Activated B cell treated with CpG ODN at 0.5 μM for 24 hours (primary cell): ENCODE data around the gene S100A6. TPM values are rescaled to one million over a fixed set of nuclear protein-coding genes. Genes with fewer than 3 reads are reported as not detected.

Experiments
- ATAC-seq: fragments of 200-7000 bp; cut with Tn5 transposase; one replicate; pipeline ENCODE4 v1.10.0; 2021; ENCODE audit warnings: low read depth, mild to moderate bottlenecking, moderate library complexity
- CTCF ChIA-PET: fragments of 350-600 bp; sonication (Branson Sonifier 250); formaldehyde crosslinking; loops from one replicate; lab custom pipeline; 2021; ENCODE audit warnings: antibody characterized with exemption; lab: Charles Lee
- POLR2A ChIA-PET: fragments of 350-600 bp; sonication (Branson Sonifier 250); formaldehyde crosslinking; loops from one replicate; lab custom pipeline; 2021; ENCODE audit warnings: antibody characterized with exemption; lab: Charles Lee
- DNase-seq: peaks from one replicate; pipeline ENCODE4 v3.0.0; 2022
- H3K27ac Mint-ChIP-seq: one replicate; pipeline ENCODE4 v1.8.0; 2020; ENCODE audit warnings: mixed read lengths
- H3K27me3 Mint-ChIP-seq: one replicate; pipeline ENCODE4 v1.8.0; 2021; ENCODE audit warnings: mixed read lengths
- H3K36me3 Mint-ChIP-seq: one replicate; pipeline ENCODE4 v1.8.0; 2021; ENCODE audit warnings: low read depth, mixed read lengths
- H3K4me1 Mint-ChIP-seq: one replicate; pipeline ENCODE4 v1.8.0; 2021; ENCODE audit warnings: mixed read lengths
- H3K4me3 Mint-ChIP-seq: one replicate; pipeline ENCODE4 v1.8.0; 2020; ENCODE audit warnings: mild to moderate bottlenecking, mixed read lengths
- H3K9me3 Mint-ChIP-seq: one replicate; pipeline ENCODE4 v1.8.0; 2020; ENCODE audit warnings: mixed read lengths
- CTCF ChIP-seq: fragments of 200-600 bp; IDR thresholded peaks from one replicate; pipeline ENCODE4 v1.8.0; 2022; ENCODE audit warnings: antibody characterized with exemption, mild to moderate bottlenecking
- intact Hi-C: fragments of 100-400 bp; cut with micrococcal nuclease; formaldehyde crosslinking; loops from one replicate; pipeline ENCODE4 v1.15.1; 2024
- total RNA-seq: library from RNA; stranded (reverse); gene quantifications from 2 replicates; pipeline ENCODE4 v1.2.3, GENCODE V29; 2022

S100A6 gene
- total RNA-seq, 1 donor from 2014 or later = 166 TPM

DNA sequence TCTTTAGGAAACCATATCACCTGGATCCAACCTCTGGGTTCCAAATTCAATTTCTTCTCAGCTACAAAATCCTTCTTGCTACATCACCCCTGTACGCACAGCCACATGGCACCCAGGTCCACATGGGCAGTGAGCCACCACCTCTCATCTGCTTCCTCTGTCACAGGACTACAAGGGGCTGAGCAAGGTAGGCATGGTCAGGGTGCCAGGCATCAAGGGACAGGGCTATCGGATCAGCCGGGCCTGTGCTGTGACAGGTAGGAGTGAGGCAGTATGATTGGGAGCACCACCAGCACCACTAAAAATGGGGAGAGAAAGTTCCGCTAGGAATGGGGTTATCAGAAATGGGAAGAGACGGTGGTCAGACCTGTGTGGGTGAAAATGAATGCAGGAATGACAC lies 29.4 kb downstream of the S100A6 start:
- Mint-ChIP-seq H3K27me3 (peaks cover 4% of the 10 kb centered on the region), H3K4me3 (no peak overlapping the region), H3K27ac (no peak overlapping the region), H3K36me3 (no peaks in the 10 kb centered on the region), H3K9me3 (no peaks in the 10 kb centered on the region), H3K4me1 (peaks cover 4% of the 10 kb centered on the region)
- ATAC-seq (no peak), DNase-seq (no peak)
- no peak for TF ChIP-seq CTCF
- intact Hi-C loops = no loop called here
- POLR2A ChIA-PET = no interaction called here
- CTCF ChIA-PET = interaction anchor here (6.3 kb wide), 1 partner anchor 64 kb away, joined by 113 read pairs; no protein-coding TSS in a partner anchor

GRCh38 chr1:153505576-153505975 lies 30.2 kb downstream of the S100A6 start:
- no peak overlapping the region for H3K27ac Mint-ChIP-seq
- H3K4me1 Mint-ChIP-seq = no peaks in the 10 kb centered on the region
- ChIA-PET CTCF (interaction anchor here (1.0 kb wide), 1 partner anchor 11 kb away, joined by 3 read pairs; no protein-coding TSS in a partner anchor), POLR2A (interaction anchor here (0.7 kb wide), 1 partner anchor 30 kb away, joined by 8 read pairs; no protein-coding TSS in a partner anchor)
- no peaks in the 10 kb centered on the region for H3K36me3 Mint-ChIP-seq
- peaks cover 4% of the 10 kb centered on the region for H3K27me3 Mint-ChIP-seq
- intact Hi-C loops = no loop called here
- DNase-seq (no peak), ATAC-seq (no peak)
- no peaks in the 10 kb centered on the region for H3K9me3 Mint-ChIP-seq
- H3K4me3 Mint-ChIP-seq = no peak overlapping the region
- no peak for TF ChIP-seq CTCF

- no peaks in the 10 kb centered on the region for H3K4me1 Mint-ChIP-seq
- peaks cover 13% of the 10 kb centered on the region for H3K27me3 Mint-ChIP-seq
- ChIA-PET CTCF (interaction anchor here (0.9 to 1.7 kb wide), 2 partner anchors 9 to 149 kb away, joined by 3 to 5 read pairs; no protein-coding TSS in a partner anchor), POLR2A (no interaction called here)
- TF ChIP-seq CTCF = no peak
- H3K4me3 Mint-ChIP-seq = no peak overlapping the region
- H3K36me3 Mint-ChIP-seq = no peaks in the 10 kb centered on the region
- no peaks in the 10 kb centered on the region for H3K9me3 Mint-ChIP-seq
- H3K27ac Mint-ChIP-seq = no peak overlapping the region
- ATAC-seq (no peak), DNase-seq (no peak)
- intact Hi-C loops = no loop called here
These were observed 32.0 kb downstream of the S100A6 start for GRCh38 chr1:153503766-153504165.

DNA sequence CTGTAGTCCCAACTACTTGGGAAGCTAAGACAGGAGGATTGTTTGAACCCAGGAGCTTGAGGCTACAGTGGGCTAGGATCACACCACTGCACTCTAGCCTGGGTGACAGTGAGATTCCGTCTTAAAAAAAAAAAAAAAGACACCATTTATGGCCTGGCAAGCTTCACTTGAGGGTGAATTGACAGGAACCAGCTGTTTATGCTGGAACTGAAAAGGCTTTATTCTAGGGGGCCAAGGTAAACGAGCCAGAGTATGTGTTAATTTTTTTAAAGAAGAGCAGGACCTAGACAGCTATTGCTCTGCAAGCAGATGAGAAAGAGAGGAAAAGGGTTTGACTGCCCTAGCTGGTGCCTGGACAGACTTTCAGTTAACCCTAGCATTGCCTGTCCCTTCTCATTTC lies 37.0 kb downstream of the S100A6 start:
- peaks cover 14% of the 10 kb centered on the region for H3K27me3 Mint-ChIP-seq
- intact Hi-C loops = no loop called here
- H3K9me3 Mint-ChIP-seq = no peaks in the 10 kb centered on the region
- ChIA-PET CTCF (interaction anchor here (0.8 kb wide), 1 partner anchor 70 kb away, joined by 3 read pairs; no protein-coding TSS in a partner anchor), POLR2A (no interaction called here)
- TF ChIP-seq CTCF = no peak
- ATAC-seq (no peak), DNase-seq (no peak)
- H3K4me3 Mint-ChIP-seq = no peak overlapping the region
- no peaks in the 10 kb centered on the region for H3K36me3 Mint-ChIP-seq
- H3K27ac Mint-ChIP-seq = no peak overlapping the region
- H3K4me1 Mint-ChIP-seq = peaks cover 11% of the 10 kb centered on the region

GRCh38 chr1:153495536-153495935 lies 40.3 kb downstream of the S100A6 start:
- Mint-ChIP-seq H3K36me3 (no peaks in the 10 kb centered on the region), H3K9me3 (no peaks in the 10 kb centered on the region), H3K27me3 (peaks cover 22% of the 10 kb centered on the region), H3K4me1 (peaks cover 11% of the 10 kb centered on the region), H3K27ac (no peak overlapping the region), H3K4me3 (no peak overlapping the region)
- DNase-seq (no peak), ATAC-seq (no peak)
- intact Hi-C loops = loop anchor here (1.0 kb wide), 2 partner anchors 30 to 143 kb away; no protein-coding TSS in a partner anchor
- ChIA-PET POLR2A (interaction anchor here (0.7 to 1.1 kb wide), 2 partner anchors 71 to 495 kb away, joined by 3 to 4 read pairs; no protein-coding TSS in a partner anchor), CTCF (interaction anchor here (0.6 to 3.6 kb wide), 10 partner anchors 8 to 253 kb away, joined by 3 to 67 read pairs (median 5); partner anchors contain the start of gene PGLYRP4)
- no peak for TF ChIP-seq CTCF
